Cardiac muscle cell (in vitro differentiated cells and primary cell): ENCODE measurements around the gene PGLYRP1. TPM values are rescaled to one million over a fixed set of nuclear protein-coding genes. Genes with fewer than 3 reads are reported as not detected.

ENCODE experiments used
- DNase-seq, 2 donors: peaks; one replicate each; pipeline versions ENCODE4 v3.0.0 to v3.0.0-alpha.2; 2010 to 2017; ENCODE audit warnings: low read depth in 1 of 2, low spot score in 1 of 2
- H3K27ac ChIP-seq: fragments of 200-600 bp; sonication (generic); 2 replicates; pipeline ENCODE4 v1.5.1; 2016
- H3K27me3 ChIP-seq: fragments of 200-600 bp; sonication (generic); 2 replicates; pipeline ENCODE4 v1.6.0; 2016; ENCODE audit warnings: control low read depth
- H3K36me3 ChIP-seq: fragments of 200-600 bp; sonication (generic); 2 replicates; pipeline ENCODE4 v1.5.1; 2016; ENCODE audit warnings: control low read depth
- H3K4me1 ChIP-seq: fragments of 200-600 bp; sonication (generic); 2 replicates; pipeline ENCODE4 v1.8.1; 2017; ENCODE audit warnings: low read depth, mild to moderate bottlenecking, mixed run types
- H3K4me3 ChIP-seq: fragments of 200-600 bp; sonication (generic); 2 replicates; pipeline ENCODE4 v1.5.1; 2016; ENCODE audit warnings: mild to moderate bottlenecking
- H3K9me3 ChIP-seq: fragments of 200-600 bp; sonication (generic); 2 replicates; pipeline ENCODE4 v1.5.1; 2017; ENCODE audit warnings: low read depth, mild to moderate bottlenecking, control low read depth
- CTCF ChIP-seq: IDR thresholded peaks from 2 replicates; pipeline ENCODE4 v1.5.1; 2012; ENCODE audit warnings: low read depth, mild to moderate bottlenecking, low read length
- polyA plus RNA-seq: library from polyadenylated mRNA; unstranded; fragments of >200 nt; fragmentation: Nextera tagmentation; extraction: Ambion mirVana; gene quantifications from 2 replicates; pipeline ENCODE4 v1.2.1, GENCODE V29; 2016
- total RNA-seq: library from RNA; depleted of rRNA; stranded (reverse); fragments of >200 nt; gene quantifications from 2 replicates; pipeline ENCODE4 v1.2.3, GENCODE V29; 2016

Gene PGLYRP1
- total and polyA plus RNA-seq, 2 experiments from 2014 or later: 0.20 TPM; not detected in 1

DNA sequence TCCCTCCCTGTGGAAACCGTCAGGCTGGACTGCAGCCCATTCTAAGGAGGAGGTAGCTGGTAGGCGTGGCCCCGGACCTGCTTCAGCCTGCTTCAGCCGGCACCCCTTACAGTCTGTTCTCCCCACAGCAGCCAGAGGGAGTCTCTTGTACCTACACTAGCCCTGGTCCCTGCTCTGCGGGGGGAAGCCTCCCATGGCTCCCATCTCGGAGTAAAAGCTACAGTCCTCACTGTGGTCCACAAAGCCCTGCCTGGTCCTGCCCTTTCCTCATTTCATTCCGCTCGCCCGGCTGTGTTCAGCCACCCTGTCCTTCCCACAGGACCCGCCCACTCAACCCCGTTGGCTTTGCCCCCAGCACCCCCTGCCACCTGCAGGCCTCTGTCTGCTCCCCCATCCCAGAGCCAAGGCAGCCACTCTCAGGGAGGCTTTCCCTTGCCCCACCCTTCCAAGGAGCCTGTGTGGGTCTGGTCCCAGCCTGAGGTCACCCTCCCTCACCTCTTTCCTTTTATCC is 1.3 kb downstream of the PGLYRP1 start:
- Histone ChIP-seq H3K9me3 (no peaks in the 10 kb centered on the region), H3K27me3 (peaks cover under 1% of the 10 kb centered on the region), H3K27ac (no peak overlapping the region), H3K36me3 (no peaks in the 10 kb centered on the region), H3K4me1 (no peaks in the 10 kb centered on the region), H3K4me3 (no peak overlapping the region)
- DNase-seq: no peak
- no peak for TF ChIP-seq CTCF

- no peak for DNase-seq
- H3K9me3 ChIP-seq: no peaks in the 10 kb centered on the region
- H3K27ac ChIP-seq: no peak overlapping the region
- H3K4me3 ChIP-seq: no peak overlapping the region
- H3K4me1 ChIP-seq: no peaks in the 10 kb centered on the region
- TF ChIP-seq CTCF: no peak
- no peaks in the 10 kb centered on the region for H3K36me3 ChIP-seq
- H3K27me3 ChIP-seq: peaks cover 9% of the 10 kb centered on the region
Measured at GRCh38 chr19:46020819-46021125, 2.1 kb downstream of the PGLYRP1 start.

DNA sequence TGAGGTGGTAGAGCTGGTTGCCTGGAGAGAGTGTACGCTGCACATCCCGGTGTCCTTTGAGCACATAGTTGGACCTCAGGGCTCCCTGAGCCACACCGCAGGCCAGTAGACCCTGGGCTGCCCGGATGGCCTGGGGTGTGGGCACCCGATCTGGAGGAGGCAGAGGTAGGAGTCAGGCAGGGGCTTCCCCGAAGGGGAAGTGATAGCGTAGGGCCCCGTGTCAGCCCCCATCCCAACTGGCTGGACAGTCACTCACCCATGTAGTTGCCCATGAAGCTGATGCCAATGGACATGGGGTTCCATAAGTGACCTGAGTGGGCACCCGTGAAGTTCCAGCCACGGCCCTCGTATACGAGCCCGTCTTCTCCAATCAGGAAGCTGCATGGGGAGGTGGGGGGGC is 3.6 kb downstream of the PGLYRP1 start:
- no peak overlapping the region for H3K4me3 ChIP-seq
- no peak overlapping the region for H3K27ac ChIP-seq
- H3K4me1 ChIP-seq: no peaks in the 10 kb centered on the region
- H3K9me3 ChIP-seq: no peaks in the 10 kb centered on the region
- TF ChIP-seq CTCF: no peak
- H3K36me3 ChIP-seq: no peaks in the 10 kb centered on the region
- peaks cover 24% of the 10 kb centered on the region for H3K27me3 ChIP-seq
- DNase-seq: no peak

- H3K27ac ChIP-seq: no peak overlapping the region
- no peak overlapping the region for H3K4me3 ChIP-seq
- no peaks in the 10 kb centered on the region for H3K9me3 ChIP-seq
- DNase-seq: no peak
- peaks cover 29% of the 10 kb centered on the region for H3K27me3 ChIP-seq
- H3K4me1 ChIP-seq: no peaks in the 10 kb centered on the region
- TF ChIP-seq CTCF: no peak
- H3K36me3 ChIP-seq: no peaks in the 10 kb centered on the region
Measured at GRCh38 chr19:46018729-46019251, 4.1 kb downstream of the PGLYRP1 start.

GRCh38 chr19:46017874-46018675 is 4.8 kb downstream of the PGLYRP1 start:
- peaks cover 36% of the 10 kb centered on the region for H3K27me3 ChIP-seq
- no peaks in the 10 kb centered on the region for H3K4me1 ChIP-seq
- H3K36me3 ChIP-seq: no peaks in the 10 kb centered on the region
- TF ChIP-seq CTCF: no peak
- no peak overlapping the region for H3K27ac ChIP-seq
- no peaks in the 10 kb centered on the region for H3K9me3 ChIP-seq
- DNase-seq: no peak
- H3K4me3 ChIP-seq: no peak overlapping the region
